HUES48 (cell line): Measurements from ENCODE around the gene PITX3.

Experiments used
- H3K27ac ChIP-seq: one replicate; pipeline ENCODE4 v1.7.0; 2013; ENCODE audit warnings: low read depth, low read length, inconsistent platforms
- H3K27me3 ChIP-seq: 2 replicates; pipeline ENCODE4 v1.6.1; 2013; ENCODE audit warnings: mild to moderate bottlenecking, low read length; ENCODE audit not compliant: control insufficient read depth, insufficient read depth
- H3K36me3 ChIP-seq: 2 replicates; pipeline ENCODE4 v1.6.1; 2013; ENCODE audit warnings: low read length; ENCODE audit not compliant: control insufficient read depth, insufficient read depth
- H3K4me1 ChIP-seq: 2 replicates; pipeline ENCODE4 v1.6.1; 2013; ENCODE audit warnings: mild to moderate bottlenecking, low read length; ENCODE audit not compliant: control insufficient read depth, insufficient read depth
- H3K4me3 ChIP-seq: 2 replicates; pipeline ENCODE4 v1.5.1; 2013; ENCODE audit warnings: mild to moderate bottlenecking, low read depth, low read length
- H3K9ac ChIP-seq: 2 replicates; pipeline ENCODE4 v1.6.1; 2013; ENCODE audit warnings: mild to moderate bottlenecking, low read depth, low read length, moderate library complexity
- H3K9me3 ChIP-seq: 2 replicates; pipeline ENCODE4 v1.6.1; 2013; ENCODE audit warnings: low read length; ENCODE audit not compliant: control insufficient read depth, insufficient read depth

Gene PITX3

DNA sequence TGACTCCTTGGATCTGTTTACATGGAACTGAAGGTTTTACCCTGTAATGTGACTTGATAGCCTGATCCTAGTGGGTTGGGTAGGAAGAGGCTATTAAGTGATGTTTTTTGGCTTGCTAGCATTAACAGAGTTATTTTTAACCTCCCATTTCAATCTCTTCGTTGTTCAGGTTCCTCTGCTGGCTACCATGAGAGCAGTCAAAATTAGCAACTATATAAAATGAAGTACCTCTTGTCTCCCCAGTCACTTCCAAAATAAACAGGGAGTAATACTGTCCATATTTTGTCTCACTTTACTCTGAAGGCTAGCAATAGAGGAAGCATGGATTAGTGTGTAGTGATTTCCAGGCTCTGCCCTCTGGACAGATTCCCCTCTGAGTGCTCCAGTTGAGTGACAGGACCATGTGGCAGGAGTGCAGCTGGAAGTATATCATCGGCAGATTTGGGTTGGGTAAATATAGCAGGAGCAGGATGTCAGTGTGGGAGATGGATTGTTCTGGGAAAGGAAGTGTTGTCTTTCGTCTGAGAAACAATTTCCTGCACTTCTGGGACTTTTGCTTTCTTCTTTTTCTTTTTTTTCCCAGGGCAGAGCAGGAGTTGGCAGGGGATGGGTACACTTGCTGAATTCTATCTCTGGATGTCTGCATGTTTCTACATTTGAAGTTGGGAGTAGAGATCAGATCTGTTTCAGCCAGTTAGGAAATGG lies 39.2 kb upstream of the PITX3 start:
- Histone ChIP-seq H3K36me3 (no peaks in the 10 kb centered on the region), H3K27ac (no peak overlapping the region), H3K9ac (no peak overlapping the region), H3K4me3 (no peak overlapping the region), H3K9me3 (no peaks in the 10 kb centered on the region), H3K4me1 (no peaks in the 10 kb centered on the region), H3K27me3 (no peaks in the 10 kb centered on the region)

DNA sequence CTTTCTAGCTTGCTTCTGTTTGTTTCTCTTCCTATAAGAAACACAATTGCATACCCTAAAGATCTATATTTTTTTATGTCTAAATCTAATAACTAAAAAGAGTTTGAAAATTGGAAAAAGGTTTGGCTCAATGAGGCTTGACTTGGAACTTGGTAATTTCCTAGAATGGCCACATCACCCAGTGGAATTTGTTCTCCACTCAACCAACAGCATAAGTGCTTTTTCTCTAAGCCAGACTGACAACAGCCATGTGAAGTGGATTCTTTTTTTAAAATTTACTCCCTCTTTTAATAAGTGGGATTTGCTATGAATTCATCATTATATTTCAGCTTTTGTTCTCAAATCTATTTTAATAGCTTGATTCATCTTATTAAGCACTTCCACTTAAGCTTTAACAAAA lies 37.8 kb upstream of the PITX3 start:
- Histone ChIP-seq H3K9me3 (no peaks in the 10 kb centered on the region), H3K27me3 (no peaks in the 10 kb centered on the region), H3K4me3 (no peak overlapping the region), H3K4me1 (no peaks in the 10 kb centered on the region), H3K9ac (no peak overlapping the region), H3K36me3 (no peaks in the 10 kb centered on the region), H3K27ac (no peak overlapping the region)

DNA sequence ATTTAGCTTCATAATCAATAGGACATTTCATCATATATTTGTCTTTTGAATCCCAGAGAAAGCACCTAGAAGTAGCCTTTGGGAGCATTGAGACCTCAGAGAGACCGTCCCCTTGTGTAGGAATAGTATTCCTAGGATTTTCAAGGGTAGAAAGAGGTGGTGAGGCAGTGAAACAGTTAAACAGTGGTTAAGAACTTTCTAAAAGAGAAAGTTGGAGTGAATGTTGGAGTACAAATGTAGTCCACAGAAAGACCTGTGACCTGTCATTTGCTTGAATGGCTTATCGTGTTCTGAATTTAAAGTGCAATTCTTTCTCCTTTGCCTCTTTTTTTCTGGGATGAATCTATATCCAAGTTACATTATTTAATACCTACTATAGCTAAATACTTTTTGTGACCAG lies 34.0 kb upstream of the PITX3 start:
- Histone ChIP-seq H3K27me3 (no peaks in the 10 kb centered on the region), H3K9ac (no peak overlapping the region), H3K27ac (no peak overlapping the region), H3K36me3 (no peaks in the 10 kb centered on the region), H3K4me1 (no peaks in the 10 kb centered on the region), H3K9me3 (no peaks in the 10 kb centered on the region), H3K4me3 (no peak overlapping the region)

DNA sequence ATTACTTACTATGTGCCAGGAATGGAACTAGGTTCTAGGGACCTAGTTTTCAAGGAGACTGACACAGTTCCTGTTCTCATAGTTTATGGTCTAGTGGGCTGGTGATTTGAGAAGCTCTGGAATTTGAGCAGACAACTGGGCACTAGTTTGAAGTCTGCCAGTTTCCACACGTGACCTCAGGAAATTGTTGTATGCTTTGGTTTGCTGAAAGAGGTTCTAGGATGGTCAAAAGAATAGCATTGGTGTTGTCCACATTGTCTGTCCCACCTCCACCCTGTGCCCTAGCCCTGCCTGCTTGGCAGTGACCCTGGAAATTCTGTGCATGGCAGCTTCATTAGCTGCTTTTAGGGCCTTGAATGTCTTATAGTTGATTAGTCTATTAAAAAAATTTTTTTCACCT lies 32.8 kb upstream of the PITX3 start:
- no peaks in the 10 kb centered on the region for H3K9me3 ChIP-seq
- no peak overlapping the region for H3K9ac ChIP-seq
- no peak overlapping the region for H3K27ac ChIP-seq
- H3K27me3 ChIP-seq = no peaks in the 10 kb centered on the region
- no peak overlapping the region for H3K4me3 ChIP-seq
- no peaks in the 10 kb centered on the region for H3K36me3 ChIP-seq
- H3K4me1 ChIP-seq = no peaks in the 10 kb centered on the region

DNA sequence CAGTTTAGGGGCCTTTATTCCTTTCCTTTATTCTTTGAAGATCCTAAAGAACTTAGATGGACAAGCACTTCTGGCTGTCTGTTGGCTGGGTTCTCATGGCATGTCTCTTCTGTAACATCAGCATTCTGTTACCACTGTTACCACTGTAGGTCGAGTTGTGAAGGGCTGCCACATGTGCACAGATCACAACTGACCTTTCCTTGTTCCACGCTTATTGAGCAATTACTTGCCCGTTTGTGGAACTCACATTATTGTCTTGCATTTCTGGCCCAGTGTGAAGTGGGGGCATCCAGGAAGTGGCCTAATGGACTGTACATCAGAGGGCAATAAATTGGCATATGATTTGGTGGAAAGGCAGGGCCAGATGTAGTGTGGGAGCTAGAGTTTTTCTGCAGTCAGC lies 27.7 kb upstream of the PITX3 start:
- no peak overlapping the region for H3K27ac ChIP-seq
- no peak overlapping the region for H3K9ac ChIP-seq
- H3K4me1 ChIP-seq = no peaks in the 10 kb centered on the region
- H3K36me3 ChIP-seq = no peaks in the 10 kb centered on the region
- H3K4me3 ChIP-seq = no peak overlapping the region
- H3K9me3 ChIP-seq = no peaks in the 10 kb centered on the region
- H3K27me3 ChIP-seq = no peaks in the 10 kb centered on the region

DNA sequence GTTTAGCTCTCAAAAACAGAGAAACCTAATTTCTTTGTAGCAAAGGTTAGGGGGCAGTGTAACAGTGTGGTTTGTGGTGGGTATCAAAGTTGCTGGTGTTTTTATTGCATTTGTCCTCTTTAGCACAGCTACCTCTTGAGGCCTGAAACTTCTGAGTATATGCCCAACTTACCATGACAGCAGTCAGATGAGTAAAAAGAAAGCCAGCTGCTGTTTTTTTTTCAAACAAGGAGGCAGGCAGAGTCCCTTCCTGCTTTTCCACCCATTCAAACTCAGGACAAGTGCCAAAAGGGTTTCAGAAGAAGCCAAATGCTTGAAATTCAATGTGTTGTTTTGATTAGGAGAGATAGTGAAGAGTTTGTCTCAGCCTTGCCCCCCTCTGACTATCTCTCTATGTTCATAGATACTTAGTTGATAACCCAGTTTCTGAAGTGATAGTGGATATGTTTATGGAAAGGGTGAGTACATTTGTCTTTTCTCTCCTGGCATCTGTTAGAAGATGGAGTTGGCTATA lies 27.1 kb upstream of the PITX3 start:
- H3K4me3 ChIP-seq = no peak overlapping the region
- H3K27ac ChIP-seq = no peak overlapping the region
- H3K9ac ChIP-seq = no peak overlapping the region
- no peaks in the 10 kb centered on the region for H3K4me1 ChIP-seq
- no peaks in the 10 kb centered on the region for H3K9me3 ChIP-seq
- H3K27me3 ChIP-seq = no peaks in the 10 kb centered on the region
- H3K36me3 ChIP-seq = no peaks in the 10 kb centered on the region

DNA sequence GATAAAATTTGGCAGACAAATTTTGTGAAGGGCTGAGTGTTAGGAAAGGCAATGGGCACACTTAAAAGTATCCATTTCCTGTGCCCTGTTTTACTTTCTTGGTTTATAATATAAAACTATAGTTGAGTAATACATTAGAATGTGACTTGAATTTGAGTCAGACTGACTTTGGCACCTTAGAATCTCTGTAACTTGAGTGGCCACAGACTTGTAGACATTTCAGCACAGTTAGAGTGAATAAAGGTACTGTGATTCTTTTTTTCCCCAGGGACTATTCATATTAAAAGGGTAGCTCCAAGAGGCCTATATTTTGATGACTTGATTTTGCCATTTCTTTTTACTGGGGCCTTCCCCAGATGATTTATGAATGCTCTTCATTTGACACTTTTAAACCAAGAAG lies 26.4 kb upstream of the PITX3 start:
- no peaks in the 10 kb centered on the region for H3K27me3 ChIP-seq
- H3K27ac ChIP-seq = no peak overlapping the region
- no peaks in the 10 kb centered on the region for H3K4me1 ChIP-seq
- no peaks in the 10 kb centered on the region for H3K9me3 ChIP-seq
- no peak overlapping the region for H3K4me3 ChIP-seq
- H3K36me3 ChIP-seq = peaks cover 4% of the 10 kb centered on the region; the same call in 1 of the 2 replicates
- no peak overlapping the region for H3K9ac ChIP-seq

DNA sequence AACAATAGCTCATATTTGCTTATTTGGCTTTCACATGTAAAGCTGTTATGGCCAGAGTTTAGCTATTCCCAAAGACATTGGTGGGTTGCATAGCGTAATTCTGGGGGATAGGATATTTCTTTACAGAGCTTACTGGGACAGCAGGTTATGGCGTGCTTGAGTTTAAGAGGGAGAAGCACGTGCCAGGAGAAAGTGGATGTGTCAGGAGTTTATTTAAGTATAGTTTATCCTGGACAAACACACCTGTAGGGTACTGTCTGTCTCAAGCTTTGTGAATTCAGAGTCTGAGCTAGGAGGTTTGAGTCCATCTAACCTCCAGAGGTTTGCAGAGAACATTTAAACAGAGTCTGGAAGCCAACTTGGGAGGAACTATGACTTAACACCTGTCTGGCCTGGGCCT lies 25.4 kb upstream of the PITX3 start:
- no peaks in the 10 kb centered on the region for H3K27me3 ChIP-seq
- no peaks in the 10 kb centered on the region for H3K4me1 ChIP-seq
- no peaks in the 10 kb centered on the region for H3K9me3 ChIP-seq
- no peak overlapping the region for H3K4me3 ChIP-seq
- H3K27ac ChIP-seq = no peak overlapping the region
- no peak overlapping the region for H3K9ac ChIP-seq
- H3K36me3 ChIP-seq = peaks cover 13% of the 10 kb centered on the region

DNA sequence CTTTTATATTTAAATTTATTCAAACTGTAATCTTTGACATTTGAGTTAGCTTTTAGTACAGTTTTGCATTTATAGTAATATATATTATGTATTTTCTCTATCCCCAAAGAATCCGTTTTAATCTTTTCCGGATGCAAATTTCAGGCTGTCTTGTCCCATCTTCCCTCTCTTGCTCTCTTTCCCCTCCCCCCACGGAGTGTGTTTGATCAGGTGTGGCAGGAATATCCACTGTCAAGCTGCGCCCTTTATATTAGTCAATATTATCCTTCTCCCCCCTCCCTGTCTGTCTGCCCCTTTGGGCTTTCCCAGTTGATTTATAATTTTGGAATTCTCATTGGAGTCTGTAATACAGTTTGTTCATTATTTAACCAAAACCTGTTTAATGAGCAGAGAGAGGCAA lies 23.1 kb upstream of the PITX3 start:
- Histone ChIP-seq H3K27ac (no peak overlapping the region), H3K9ac (no peak overlapping the region), H3K4me1 (no peaks in the 10 kb centered on the region), H3K36me3 (peaks cover 31% of the 10 kb centered on the region), H3K4me3 (no peak overlapping the region), H3K9me3 (no peaks in the 10 kb centered on the region), H3K27me3 (no peaks in the 10 kb centered on the region)

DNA sequence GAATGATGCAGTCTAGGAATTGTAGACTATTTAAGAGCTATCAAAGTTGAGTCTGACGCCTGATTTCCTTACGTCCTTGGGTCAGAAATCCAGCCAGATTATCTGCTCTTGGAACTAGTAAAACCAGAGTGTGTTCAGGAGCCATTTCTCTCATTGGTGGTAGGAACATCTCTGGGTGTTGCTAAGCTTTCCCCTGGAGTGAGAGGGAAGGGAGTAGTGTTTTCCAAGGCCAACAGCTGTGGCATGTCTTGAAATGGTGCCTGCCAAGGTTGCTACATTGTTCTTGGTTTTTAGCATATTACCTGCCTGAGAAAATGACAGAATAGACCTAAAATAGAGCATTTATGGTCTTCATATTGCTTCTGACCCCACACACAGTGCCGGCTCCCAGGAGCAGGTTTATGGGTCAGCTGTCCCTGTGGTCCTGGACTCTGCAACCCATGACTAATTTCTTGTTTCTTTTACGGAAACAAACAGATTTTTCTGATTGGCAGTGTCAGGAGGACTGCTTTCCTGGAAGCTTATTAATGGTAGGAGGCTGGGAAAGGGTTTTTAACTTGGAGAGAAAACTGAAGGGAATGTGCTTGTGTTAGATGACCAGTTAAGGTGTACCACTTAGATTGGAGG lies 21.5 kb upstream of the PITX3 start:
- Histone ChIP-seq H3K4me1 (no peaks in the 10 kb centered on the region), H3K9ac (no peak overlapping the region), H3K4me3 (no peak overlapping the region), H3K27ac (no peak overlapping the region), H3K9me3 (no peaks in the 10 kb centered on the region), H3K36me3 (peaks cover 37% of the 10 kb centered on the region), H3K27me3 (no peaks in the 10 kb centered on the region)

DNA sequence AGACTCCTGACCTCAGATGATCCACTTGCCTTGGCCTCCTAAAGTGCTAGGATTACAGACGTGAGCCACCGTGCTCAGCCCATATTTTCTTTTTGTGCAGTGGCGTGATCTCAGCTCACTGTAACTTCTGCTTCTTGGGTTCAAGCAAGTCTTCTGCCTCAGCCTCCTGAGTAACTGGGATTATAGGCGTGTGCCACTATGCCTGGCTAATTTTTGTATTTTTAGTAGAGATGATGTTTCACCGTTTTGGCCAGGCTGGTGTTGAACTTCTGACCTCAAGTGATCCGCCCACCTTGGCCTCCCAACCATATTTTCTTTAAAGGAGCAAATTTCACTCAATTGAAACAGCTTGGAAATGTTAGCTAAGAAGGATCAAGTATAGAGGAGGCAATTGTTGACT lies 20.5 kb upstream of the PITX3 start:
- no peak overlapping the region for H3K9ac ChIP-seq
- H3K9me3 ChIP-seq = no peaks in the 10 kb centered on the region
- peaks cover 37% of the 10 kb centered on the region for H3K36me3 ChIP-seq
- H3K4me3 ChIP-seq = no peak overlapping the region
- no peak overlapping the region for H3K27ac ChIP-seq
- no peaks in the 10 kb centered on the region for H3K4me1 ChIP-seq
- H3K27me3 ChIP-seq = no peaks in the 10 kb centered on the region
